ENCODE measurements around the gene CCDC121.

CCDC121 gene

GRCh38 chr2:27628767-27629709, at the start of gene CCDC121, which contains the start of gene GPN1:
Gene CCDC121 (minus strand): TSS chr2:27629012. CDS start chr2:27627799, 1,213 bp downstream.
Gene GPN1 (plus strand): TSS chr2:27629050. CDS start chr2:27629059, 9 bp downstream.
- DNase-seq = peak; percentile 65

DNA sequence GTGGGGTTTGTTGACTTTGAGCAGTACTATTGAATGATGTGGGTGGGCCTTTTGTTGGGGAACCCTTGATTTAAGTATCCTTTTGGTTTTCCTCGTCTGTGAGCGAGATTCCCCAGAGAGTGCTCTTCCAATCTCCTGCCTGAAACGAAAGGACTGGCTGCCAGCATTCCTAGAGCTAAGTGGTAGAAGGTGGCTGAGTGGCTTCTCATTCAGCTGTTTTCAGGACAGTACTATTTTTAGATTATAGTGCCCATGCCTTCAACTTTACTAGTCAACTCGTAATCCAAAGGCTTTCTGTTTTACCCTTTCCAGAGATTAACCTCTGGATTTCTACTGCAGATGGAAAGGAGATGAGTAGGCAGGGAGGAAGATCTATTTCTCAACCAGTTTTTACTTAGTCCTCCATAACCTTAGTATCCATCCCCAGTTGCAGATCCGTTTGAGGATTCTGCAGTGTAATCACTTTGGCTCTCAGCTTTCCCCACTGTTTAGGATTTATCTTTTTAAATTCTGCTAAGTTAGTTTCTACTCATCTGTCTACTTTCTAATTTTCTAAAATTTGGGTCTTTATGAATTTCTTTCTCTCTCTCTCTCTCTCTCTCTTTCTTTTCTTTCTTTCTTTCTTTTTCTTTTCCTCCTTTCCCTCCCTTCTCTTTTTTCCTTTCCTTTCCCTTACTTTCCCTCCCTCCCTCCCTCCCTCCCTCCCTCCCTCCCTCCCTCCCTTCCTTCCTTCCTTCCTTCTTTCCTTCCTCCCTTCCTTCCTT, 44.1 kb upstream of the CCDC121 start:
- DNase-seq = no peak

DNA sequence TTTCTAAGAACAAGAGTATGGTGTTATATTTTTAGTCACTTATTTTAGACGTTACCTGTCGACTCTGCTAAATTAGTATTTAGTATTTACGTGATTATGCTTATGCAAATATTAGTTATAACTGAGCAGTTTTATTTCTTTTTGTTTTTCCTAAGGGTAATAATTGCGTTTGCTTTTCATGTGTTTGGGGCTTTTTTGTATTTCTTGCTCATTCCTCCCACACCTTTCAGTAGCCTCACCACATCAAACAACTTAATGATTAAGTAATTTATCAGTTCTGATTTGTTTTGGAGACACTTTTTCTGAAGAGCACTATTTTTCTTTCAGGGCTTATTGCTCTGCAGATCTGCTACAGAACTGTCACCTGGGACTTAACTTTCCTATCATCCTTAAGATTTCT, 42.4 kb upstream of the CCDC121 start:
- DNase-seq = no peak

GRCh38 chr2:27667446-27667845, 38.6 kb upstream of the CCDC121 start:
- DNase-seq = no peak

GRCh38 chr2:27664622-27665363, 36.0 kb upstream of the CCDC121 start:
- DNase-seq = no peak

GRCh38 chr2:27664154-27664574, 35.4 kb upstream of the CCDC121 start:
- no peak for DNase-seq

DNA sequence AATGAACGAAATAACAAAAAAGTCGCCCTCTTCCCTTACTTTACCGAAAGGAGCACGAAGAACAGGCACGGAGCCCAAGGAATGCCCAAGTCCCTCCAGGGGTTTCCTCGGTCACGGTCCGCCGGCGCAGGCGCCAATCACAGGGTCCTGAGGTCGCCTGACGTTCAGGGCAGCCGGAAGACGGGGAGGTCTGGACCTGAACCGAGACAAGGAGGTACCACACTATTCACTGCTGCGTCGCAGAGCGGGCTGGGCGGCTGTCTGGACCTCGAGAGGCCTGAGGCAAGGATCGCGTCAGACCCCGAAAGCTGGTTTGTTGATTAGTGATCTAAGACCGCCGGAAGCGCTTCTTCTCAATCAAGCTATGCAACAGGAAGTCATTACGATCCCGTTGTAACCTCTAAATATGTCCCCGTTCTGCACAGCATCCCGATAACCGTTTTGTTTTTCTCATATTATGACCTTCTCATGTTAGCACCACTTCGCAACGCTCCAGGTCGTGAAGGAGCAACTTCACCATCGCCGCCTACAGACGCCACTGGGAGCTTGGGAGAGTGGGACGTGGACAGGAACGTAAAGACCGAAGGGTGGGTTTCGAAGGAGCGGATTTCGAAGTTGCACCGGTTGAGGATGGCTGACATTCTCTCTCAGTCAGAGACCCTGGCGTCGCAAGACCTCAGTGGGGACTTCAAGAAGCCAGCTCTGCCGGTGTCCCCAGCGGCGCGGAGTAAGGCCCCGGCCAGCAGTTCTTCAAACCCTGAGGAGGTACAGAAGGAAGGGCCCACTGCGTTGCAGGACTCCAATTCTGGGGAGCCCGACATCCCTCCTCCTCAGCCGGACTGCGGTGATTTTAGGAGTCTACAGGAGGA, 34.7 kb upstream of the CCDC121 start, which contains the start of the genes SLC4A1AP and SUPT7L:
TSS of gene SLC4A1AP (plus strand) at position 605 of the 869 bp plus-strand sequence. CDS start at position 631, 26 bp downstream.
TSS of gene SUPT7L (minus strand) at position 330 of the 869 bp plus-strand sequence. CDS start 1,422 bp downstream, outside the sequence.
- peak; percentile 74 for DNase-seq

- no peak for DNase-seq
These were observed 32.6 kb upstream of the CCDC121 start for GRCh38 chr2:27661371-27661770.

- no peak for DNase-seq
These were observed 26.5 kb upstream of the CCDC121 start for GRCh38 chr2:27655155-27655951.

GRCh38 chr2:27653397-27653796, 24.6 kb upstream of the CCDC121 start:
- DNase-seq = no peak

GRCh38 chr2:27652790-27653189, 24.0 kb upstream of the CCDC121 start:
- DNase-seq = no peak

- no peak for DNase-seq
These were observed 23.5 kb upstream of the CCDC121 start for GRCh38 chr2:27652341-27652740.

GRCh38 chr2:27651056-27651455, 22.2 kb upstream of the CCDC121 start:
- no peak for DNase-seq

- DNase-seq = no peak
These were observed 18.9 kb upstream of the CCDC121 start for GRCh38 chr2:27647737-27648136.

DNA sequence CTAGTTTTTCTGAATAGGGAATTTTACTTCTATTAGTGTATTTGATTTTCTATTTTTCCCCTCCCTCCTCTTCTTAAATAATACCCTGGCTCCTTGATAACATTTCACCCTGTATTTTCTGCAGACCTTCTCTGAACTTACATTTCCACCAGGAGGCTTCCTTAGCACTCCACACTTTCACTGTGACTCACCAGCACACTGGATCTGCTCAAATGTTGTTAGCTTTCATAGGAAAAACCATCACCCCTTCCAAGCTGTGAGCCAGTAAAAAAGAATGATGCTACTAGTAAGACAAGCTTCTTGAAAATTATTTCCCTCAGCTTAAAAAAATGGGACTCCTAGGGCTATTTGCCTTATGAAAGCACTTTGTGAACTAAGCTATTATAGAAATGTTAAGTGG, 18.5 kb upstream of the CCDC121 start:
- no peak for DNase-seq

DNA sequence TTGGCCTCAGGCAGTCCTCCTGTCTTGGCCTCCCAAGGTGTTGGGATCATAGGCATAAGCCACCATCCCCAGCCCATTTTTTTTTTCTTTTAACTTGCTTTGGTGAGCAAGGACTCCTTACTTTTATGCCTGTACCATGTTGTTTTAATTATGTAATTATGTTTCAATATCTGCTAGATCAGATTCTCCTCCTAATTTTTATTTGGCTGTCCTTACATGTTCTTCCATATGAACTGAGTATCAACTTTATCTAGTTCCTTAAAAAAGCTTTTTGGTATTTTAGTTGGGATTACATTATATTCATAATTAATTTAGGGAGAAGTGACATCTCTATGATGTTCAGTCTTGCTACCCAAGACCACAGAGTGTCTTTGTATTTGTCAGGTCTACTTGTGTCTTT, 16.4 kb upstream of the CCDC121 start:
- no peak for DNase-seq

DNA sequence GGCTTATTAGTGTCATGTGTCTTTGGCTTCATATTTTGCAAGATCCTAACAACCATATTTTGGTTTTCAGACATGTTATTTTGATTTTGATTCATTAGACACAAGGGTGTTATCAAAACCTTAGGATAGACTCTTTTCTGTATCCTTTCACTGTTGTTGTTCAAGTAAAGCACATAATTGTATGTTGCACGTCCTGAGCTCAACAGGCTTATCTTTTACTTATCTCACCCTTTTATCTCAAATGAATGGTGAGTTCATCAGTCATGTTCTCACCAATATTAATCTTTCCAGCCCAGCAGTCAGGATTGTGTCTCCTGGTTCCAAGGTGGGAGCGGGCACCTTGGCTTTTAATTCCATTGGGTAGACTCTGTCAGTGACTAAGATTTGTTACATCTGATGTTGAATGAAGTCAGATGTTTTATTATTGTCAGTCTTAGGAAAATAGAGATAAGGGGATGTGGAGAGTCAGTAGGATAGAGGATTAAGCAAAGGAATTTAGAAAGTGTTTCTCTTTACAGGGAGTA, 12.0 kb upstream of the CCDC121 start:
- DNase-seq = no peak

- DNase-seq = no peak
These were observed 9.9 kb upstream of the CCDC121 start for GRCh38 chr2:27638709-27639108.

DNA sequence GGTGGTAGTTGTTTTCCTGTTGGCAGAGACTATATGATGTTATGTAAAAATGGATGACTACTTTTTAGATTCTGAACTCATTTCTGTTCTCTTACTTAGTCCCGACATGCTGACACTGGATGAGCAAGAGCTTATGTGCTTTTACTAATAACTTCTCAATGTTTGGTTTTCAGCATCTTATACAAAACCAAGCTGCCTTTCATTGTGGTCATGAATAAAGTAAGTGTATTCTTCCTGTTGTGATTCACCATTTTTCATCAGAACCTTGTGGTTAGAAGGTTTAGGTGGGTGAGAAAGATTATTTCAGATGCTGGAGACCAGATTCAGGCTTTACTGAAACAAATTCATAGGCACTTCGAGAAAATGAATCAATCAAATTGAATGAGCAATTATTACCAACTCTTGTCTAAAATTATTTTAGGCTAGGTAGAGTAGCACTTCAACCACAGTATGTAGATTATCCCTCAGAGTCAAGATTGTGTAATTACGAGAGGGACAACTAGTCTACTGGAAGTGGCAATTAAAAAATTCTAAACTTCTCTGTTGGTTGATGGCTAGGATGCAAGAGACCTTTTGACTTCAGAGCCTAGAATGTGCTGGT, 9.3 kb upstream of the CCDC121 start:
- no peak for DNase-seq

- no peak for DNase-seq
These were observed 8.0 kb upstream of the CCDC121 start for GRCh38 chr2:27636766-27637165.

All from NCI-H774 (cell line).